Measurements from ENCODE around the gene PYM1. TPM values are rescaled to one million over a fixed set of nuclear protein-coding genes. Genes with fewer than 3 reads are reported as not detected.

The PYM1 gene
- total and polyA plus RNA-seq, 4 donors: 17.8 to 36.7 (median 32.4) TPM

GRCh38 chr12:55966408-55967281, 39.0 kb upstream of the PYM1 start, which contains the start of gene CDK2:
CDK2 (plus strand) TSS chr12:55966830; CDS start chr12:55967009, 179 bp downstream.
- DNase-seq (ENCODE audit: low read depth in 4 of 6, low spot score in 6 of 6): peak; percentile 60 to 95 (median 74)
- no peaks in the 10 kb centered on the region for H3K9me3 ChIP-seq (ENCODE audit: control insufficient read depth, insufficient read depth, low read length)
- peaks cover 17% of the 10 kb centered on the region for H3K4me1 ChIP-seq (ENCODE audit: control insufficient read depth, insufficient read depth, low read length)
- peak within 1 kb of the TSS; percentile 95 for H3K4me3 ChIP-seq (ENCODE audit: low read depth, low read length)
- peaks cover 2% of the 10 kb centered on the region for H3K36me3 ChIP-seq (ENCODE audit: control insufficient read depth, insufficient read depth, low read length)
- peak within 1 kb of the TSS; percentile 79 for H3K27ac ChIP-seq (ENCODE audit: low read depth, low read length)
- no peaks in the 10 kb centered on the region for H3K27me3 ChIP-seq (ENCODE audit: control insufficient read depth, insufficient read depth, low read length)
- WGBS (ENCODE audit: insufficient coverage): under 1% methylated on average over 35 of the region's 45 CpGs

GRCh38 chr12:55965941-55966407, 38.3 kb upstream of the PYM1 start, which contains the start of gene PMEL:
PMEL (minus strand) TSS chr12:55966042; CDS start chr12:55966011, 31 bp downstream.
- Histone ChIP-seq H3K27ac (ENCODE audit: low read depth, low read length) (peak within 1 kb of the TSS; percentile 79), H3K4me3 (ENCODE audit: low read depth, low read length) (peak within 1 kb of the TSS; percentile 95), H3K27me3 (ENCODE audit: control insufficient read depth, insufficient read depth, low read length) (no peaks in the 10 kb centered on the region), H3K9me3 (ENCODE audit: control insufficient read depth, insufficient read depth, low read length) (no peaks in the 10 kb centered on the region), H3K4me1 (ENCODE audit: control insufficient read depth, insufficient read depth, low read length) (peaks cover 17% of the 10 kb centered on the region), H3K36me3 (ENCODE audit: control insufficient read depth, insufficient read depth, low read length) (no peaks in the 10 kb centered on the region)
- 8% methylated on average over 3 of the region's 4 CpGs for WGBS (ENCODE audit: insufficient coverage)
- no peak for DNase-seq (ENCODE audit: low read depth in 4 of 6, low spot score in 6 of 6)

- DNase-seq (ENCODE audit: low read depth in 4 of 6, low spot score in 6 of 6): no peak
- Histone ChIP-seq H3K27ac (ENCODE audit: low read depth, low read length) (no peak overlapping the region), H3K27me3 (ENCODE audit: control insufficient read depth, insufficient read depth, low read length) (no peaks in the 10 kb centered on the region), H3K4me1 (ENCODE audit: control insufficient read depth, insufficient read depth, low read length) (peaks cover 17% of the 10 kb centered on the region), H3K36me3 (ENCODE audit: control insufficient read depth, insufficient read depth, low read length) (no peaks in the 10 kb centered on the region), H3K9me3 (ENCODE audit: control insufficient read depth, insufficient read depth, low read length) (no peaks in the 10 kb centered on the region), H3K4me3 (ENCODE audit: low read depth, low read length) (no peak overlapping the region)
- WGBS (ENCODE audit: insufficient coverage): 22% methylated on average over 5 of the region's 5 CpGs
Observed at GRCh38 chr12:55965240-55965639, 37.5 kb upstream of the PYM1 start.

GRCh38 chr12:55963760-55964159, 36.1 kb upstream of the PYM1 start:
- no peak for DNase-seq (ENCODE audit: low read depth in 4 of 6, low spot score in 6 of 6)
- H3K27me3 ChIP-seq (ENCODE audit: control insufficient read depth, insufficient read depth, low read length): no peaks in the 10 kb centered on the region
- peaks cover 17% of the 10 kb centered on the region for H3K4me1 ChIP-seq (ENCODE audit: control insufficient read depth, insufficient read depth, low read length)
- no peaks in the 10 kb centered on the region for H3K9me3 ChIP-seq (ENCODE audit: control insufficient read depth, insufficient read depth, low read length)
- H3K36me3 ChIP-seq (ENCODE audit: control insufficient read depth, insufficient read depth, low read length): no peaks in the 10 kb centered on the region
- no peak overlapping the region for H3K27ac ChIP-seq (ENCODE audit: low read depth, low read length)
- WGBS (ENCODE audit: insufficient coverage): 93% methylated on average over 2 of the region's 2 CpGs
- H3K4me3 ChIP-seq (ENCODE audit: low read depth, low read length): no peak overlapping the region

- Histone ChIP-seq H3K9me3 (ENCODE audit: control insufficient read depth, insufficient read depth, low read length) (no peaks in the 10 kb centered on the region), H3K27ac (ENCODE audit: low read depth, low read length) (no peak overlapping the region), H3K4me1 (ENCODE audit: control insufficient read depth, insufficient read depth, low read length) (no peaks in the 10 kb centered on the region), H3K27me3 (ENCODE audit: control insufficient read depth, insufficient read depth, low read length) (no peaks in the 10 kb centered on the region), H3K36me3 (ENCODE audit: control insufficient read depth, insufficient read depth, low read length) (peaks cover 12% of the 10 kb centered on the region), H3K4me3 (ENCODE audit: low read depth, low read length) (no peak overlapping the region)
- WGBS (ENCODE audit: insufficient coverage): 90% methylated on average over 5 of the region's 5 CpGs
- no peak for DNase-seq (ENCODE audit: low read depth in 4 of 6, low spot score in 6 of 6)
Observed at GRCh38 chr12:55957106-55957859, 29.6 kb upstream of the PYM1 start.

- Histone ChIP-seq H3K4me3 (ENCODE audit: low read depth, low read length) (no peak overlapping the region), H3K36me3 (ENCODE audit: control insufficient read depth, insufficient read depth, low read length) (peaks cover 21% of the 10 kb centered on the region), H3K27me3 (ENCODE audit: control insufficient read depth, insufficient read depth, low read length) (no peaks in the 10 kb centered on the region), H3K9me3 (ENCODE audit: control insufficient read depth, insufficient read depth, low read length) (no peaks in the 10 kb centered on the region), H3K27ac (ENCODE audit: low read depth, low read length) (no peak overlapping the region), H3K4me1 (ENCODE audit: control insufficient read depth, insufficient read depth, low read length) (no peaks in the 10 kb centered on the region)
- no peak for DNase-seq (ENCODE audit: low read depth in 4 of 6, low spot score in 6 of 6)
- WGBS (ENCODE audit: insufficient coverage): 92% methylated on average over 6 of the region's 6 CpGs
Observed at GRCh38 chr12:55955800-55956508, 28.3 kb upstream of the PYM1 start.

- DNase-seq (ENCODE audit: low read depth in 4 of 6, low spot score in 6 of 6): no peak
- Histone ChIP-seq H3K9me3 (ENCODE audit: control insufficient read depth, insufficient read depth, low read length) (no peaks in the 10 kb centered on the region), H3K4me3 (ENCODE audit: low read depth, low read length) (no peak overlapping the region), H3K4me1 (ENCODE audit: control insufficient read depth, insufficient read depth, low read length) (no peaks in the 10 kb centered on the region), H3K36me3 (ENCODE audit: control insufficient read depth, insufficient read depth, low read length) (peaks cover 21% of the 10 kb centered on the region), H3K27ac (ENCODE audit: low read depth, low read length) (no peak overlapping the region), H3K27me3 (ENCODE audit: control insufficient read depth, insufficient read depth, low read length) (no peaks in the 10 kb centered on the region)
- 69% methylated on average over 3 of the region's 4 CpGs for WGBS (ENCODE audit: insufficient coverage)
Observed at GRCh38 chr12:55955344-55955743, 27.6 kb upstream of the PYM1 start.

- DNase-seq (ENCODE audit: low read depth in 4 of 6, low spot score in 6 of 6): no peak
- Histone ChIP-seq H3K27ac (ENCODE audit: low read depth, low read length) (no peak overlapping the region), H3K4me1 (ENCODE audit: control insufficient read depth, insufficient read depth, low read length) (no peaks in the 10 kb centered on the region), H3K4me3 (ENCODE audit: low read depth, low read length) (no peak overlapping the region), H3K27me3 (ENCODE audit: control insufficient read depth, insufficient read depth, low read length) (no peaks in the 10 kb centered on the region), H3K36me3 (ENCODE audit: control insufficient read depth, insufficient read depth, low read length) (peaks cover 11% of the 10 kb centered on the region), H3K9me3 (ENCODE audit: control insufficient read depth, insufficient read depth, low read length) (no peaks in the 10 kb centered on the region)
- 75% methylated on average over 2 of the region's 6 CpGs for WGBS (ENCODE audit: insufficient coverage)
Observed at GRCh38 chr12:55946553-55946952, 18.9 kb upstream of the PYM1 start.

- H3K9me3 ChIP-seq (ENCODE audit: control insufficient read depth, insufficient read depth, low read length): no peaks in the 10 kb centered on the region
- no peak for DNase-seq (ENCODE audit: low read depth in 4 of 6, low spot score in 6 of 6)
- peaks cover 17% of the 10 kb centered on the region for H3K4me1 ChIP-seq (ENCODE audit: control insufficient read depth, insufficient read depth, low read length)
- H3K27ac ChIP-seq (ENCODE audit: low read depth, low read length): no peak overlapping the region
- H3K36me3 ChIP-seq (ENCODE audit: control insufficient read depth, insufficient read depth, low read length): peaks cover 8% of the 10 kb centered on the region
- no peak overlapping the region for H3K4me3 ChIP-seq (ENCODE audit: low read depth, low read length)
- WGBS (ENCODE audit: insufficient coverage): 94% methylated on average over 1 of the region's 1 CpG
- no peaks in the 10 kb centered on the region for H3K27me3 ChIP-seq (ENCODE audit: control insufficient read depth, insufficient read depth, low read length)
Observed at GRCh38 chr12:55942577-55943136, 15.0 kb upstream of the PYM1 start.
